NCI-H2171 treated with DMSO at 0.1 percent for 48 hours (cell line): ENCODE measurements around the gene MRPL14.

Experiments
- DNase-seq: peaks from one replicate; lab custom pipeline; 2025; lab: John Stamatoyannopoulos, UW

The MRPL14 gene

DNA sequence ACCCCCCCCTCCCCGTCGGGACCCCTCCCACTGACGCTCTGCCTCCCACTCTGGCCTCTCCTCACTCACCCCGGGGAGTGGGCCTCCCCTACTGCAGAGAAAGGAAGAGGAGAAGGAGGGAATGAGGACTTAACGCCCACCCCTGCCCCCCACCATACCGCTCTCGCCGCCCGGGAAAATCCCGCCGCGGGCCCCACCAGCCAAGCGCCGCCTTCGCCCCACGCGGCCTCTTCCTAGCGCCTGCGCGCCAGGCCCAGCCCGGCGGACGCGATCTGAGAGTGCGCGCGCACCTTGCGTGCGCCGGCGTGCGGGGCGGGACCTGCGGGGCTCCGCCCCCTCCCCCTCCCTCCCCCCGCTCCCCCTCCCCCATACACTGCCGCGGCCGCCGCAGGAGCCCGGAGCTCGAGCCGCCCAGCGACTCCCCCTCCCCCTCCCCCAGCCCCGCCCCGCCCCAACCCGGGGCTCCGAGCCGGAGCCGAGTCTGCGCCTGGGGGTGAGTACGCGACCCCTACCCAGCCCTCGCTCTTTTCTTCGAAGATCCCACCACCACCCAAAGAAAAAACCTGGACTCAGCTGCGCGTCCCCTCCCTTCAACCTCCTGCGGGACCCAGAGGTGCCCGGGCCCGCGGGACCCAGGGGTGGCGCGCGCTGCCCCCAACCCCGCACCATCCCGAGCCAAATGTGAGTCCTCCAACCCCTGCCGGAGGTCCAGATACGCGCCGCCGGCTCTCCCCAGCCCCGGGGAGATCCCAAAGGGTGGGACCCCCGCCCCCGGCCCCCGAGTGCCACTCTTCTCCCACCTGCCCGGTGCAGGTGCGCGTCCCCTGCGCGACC lies at the start of gene MRPL14, which contains the start of gene TMEM63B:
TSS of gene MRPL14 (minus strand) at position 267 of the 834 bp plus-strand sequence. CDS start 10,841 bp downstream, outside the sequence.
TSS of gene TMEM63B (plus strand) at position 369 of the 834 bp plus-strand sequence. CDS start 7,031 bp downstream, outside the sequence.
- DNase-seq, result peak; percentile 80

DNA sequence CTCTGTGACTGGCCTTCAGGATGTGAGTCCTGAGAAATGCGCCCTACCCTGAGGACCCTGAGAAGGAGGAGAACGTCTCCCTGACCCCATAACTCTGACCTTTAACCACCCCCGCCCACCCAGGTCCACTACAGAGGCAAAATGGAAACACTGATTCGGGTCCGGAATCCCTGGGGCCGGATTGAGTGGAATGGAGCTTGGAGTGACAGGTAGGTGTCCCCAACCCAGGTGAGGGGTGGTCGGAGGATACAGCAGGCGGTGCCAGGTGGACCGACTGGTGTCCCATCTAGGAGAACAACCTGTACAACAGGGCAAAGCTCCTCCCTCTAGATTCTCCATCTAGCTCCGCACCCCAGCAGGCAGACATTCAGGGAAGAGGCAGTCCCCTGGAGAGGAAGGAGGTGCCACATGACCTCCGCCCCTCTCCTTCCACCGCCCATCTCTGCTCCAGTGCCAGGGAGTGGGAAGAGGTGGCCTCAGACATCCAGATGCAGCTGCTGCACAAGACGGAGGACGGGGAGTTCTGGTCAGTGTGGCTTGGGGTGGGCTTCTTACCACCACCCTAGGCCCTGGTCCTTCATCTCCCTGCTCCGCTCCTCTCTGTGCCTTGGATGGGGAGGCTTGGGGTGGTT lies 49.0 kb upstream of the MRPL14 start:
- no peak for DNase-seq

GRCh38 chr6:44172731-44173500 lies 45.7 kb upstream of the MRPL14 start:
- peak; percentile 27 for DNase-seq

GRCh38 chr6:44171899-44172546 lies 44.8 kb upstream of the MRPL14 start:
- DNase-seq, result no peak

- no peak for DNase-seq
Measured at GRCh38 chr6:44169886-44170570, 42.8 kb upstream of the MRPL14 start.

DNA sequence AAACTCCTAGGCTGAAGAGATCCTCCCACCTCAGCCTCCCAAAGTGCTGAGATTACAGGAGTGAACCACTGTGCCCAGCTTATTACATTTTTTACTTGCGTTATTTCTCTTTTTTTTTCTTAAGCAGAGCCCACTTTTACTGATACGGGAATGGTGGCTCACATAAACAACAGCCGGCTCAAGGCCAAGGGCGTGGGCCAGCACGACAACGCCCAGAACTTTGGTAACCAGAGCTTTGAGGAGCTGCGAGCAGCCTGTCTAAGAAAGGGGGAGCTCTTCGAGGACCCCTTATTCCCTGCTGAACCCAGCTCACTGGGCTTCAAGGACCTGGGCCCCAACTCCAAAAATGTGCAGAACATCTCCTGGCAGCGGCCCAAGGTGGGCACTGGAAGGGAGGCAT lies 41.9 kb upstream of the MRPL14 start:
- DNase-seq, result no peak

GRCh38 chr6:44167567-44167966 lies 40.3 kb upstream of the MRPL14 start:
- DNase-seq, result peak; percentile 34

DNA sequence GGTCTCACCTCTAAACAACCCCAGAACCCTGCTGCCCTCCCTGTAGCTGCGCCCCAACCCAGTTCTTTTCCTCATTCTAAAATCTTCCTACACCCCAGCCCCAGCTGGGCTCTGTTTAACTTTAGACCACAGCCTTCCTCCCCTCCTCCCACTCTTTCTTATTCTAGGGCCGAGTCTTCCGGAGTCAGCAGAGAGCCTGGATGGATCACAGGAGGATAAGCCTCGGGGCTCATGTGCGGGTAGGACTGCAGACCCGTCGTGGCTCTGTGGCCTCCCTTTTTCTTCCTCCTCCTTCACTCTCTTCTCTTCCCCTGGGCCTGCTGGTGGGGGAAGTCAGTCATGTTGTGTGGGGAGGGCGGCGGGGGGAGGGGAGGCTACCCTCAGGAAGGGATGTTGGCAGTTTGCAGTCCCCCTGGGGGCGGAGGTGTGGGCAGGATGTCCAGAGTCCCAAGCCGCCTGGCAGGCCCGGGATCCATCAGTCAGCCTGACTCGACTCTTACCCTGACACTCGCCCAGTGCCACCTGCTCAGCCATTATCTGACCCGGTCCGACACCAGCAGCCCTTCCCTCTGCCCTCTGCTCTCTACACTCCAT lies 39.4 kb upstream of the MRPL14 start:
- DNase-seq, result no peak

DNA sequence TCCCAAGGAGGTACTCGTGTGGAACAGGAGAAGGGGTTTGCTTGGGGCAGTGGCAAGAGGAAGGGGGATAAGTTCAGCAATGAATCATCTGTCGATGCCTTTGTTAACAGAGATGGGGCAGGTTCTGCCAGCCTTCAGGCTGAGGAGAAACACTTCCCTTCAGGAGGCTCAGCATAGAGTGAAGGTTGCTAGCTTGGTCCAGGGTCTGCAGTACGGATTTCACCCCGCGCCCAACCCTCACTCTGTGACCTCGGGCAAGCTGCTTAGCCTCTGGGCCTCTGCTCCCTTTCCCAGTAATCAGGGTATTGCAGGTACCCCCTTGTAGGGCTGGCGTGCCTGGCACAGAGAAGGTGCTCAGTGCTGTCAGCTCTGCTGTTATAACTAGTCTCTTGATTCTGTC lies 38.9 kb upstream of the MRPL14 start:
- DNase-seq, result no peak

DNA sequence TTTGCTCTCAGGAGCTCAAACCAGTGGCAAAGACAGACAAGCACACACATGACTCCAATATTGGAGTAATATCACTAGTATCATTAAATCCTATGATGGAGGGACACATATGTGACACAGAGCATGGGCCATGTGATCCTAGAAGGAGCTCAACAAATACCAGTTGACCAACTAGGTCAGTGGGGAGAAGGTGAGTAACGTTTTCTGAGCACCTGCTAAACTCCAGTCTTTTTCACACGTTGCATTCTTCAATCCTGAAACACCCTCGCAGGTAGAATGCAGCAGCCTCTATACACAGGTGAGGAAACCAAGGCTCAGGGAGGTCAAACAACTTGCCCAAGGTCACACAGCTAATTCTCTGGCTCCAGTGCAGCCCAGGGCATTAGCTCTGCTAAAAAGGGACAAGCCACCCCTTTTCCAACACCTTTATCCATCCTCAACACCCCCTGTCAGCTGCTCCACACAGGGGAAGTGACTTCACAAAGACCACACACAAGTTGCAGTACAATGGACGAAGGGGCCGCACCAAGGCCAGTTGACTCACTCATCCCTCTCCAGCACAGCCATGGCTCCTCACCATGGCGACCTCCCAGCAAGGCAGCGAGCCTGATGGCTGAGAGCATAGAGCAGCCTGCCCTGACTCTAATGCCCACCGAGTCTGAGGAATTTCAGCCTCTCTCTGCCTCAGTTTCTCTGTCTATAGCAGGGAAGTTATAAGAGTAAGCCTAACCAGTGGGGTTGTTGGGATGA lies 35.8 kb upstream of the MRPL14 start:
- no peak for DNase-seq

DNA sequence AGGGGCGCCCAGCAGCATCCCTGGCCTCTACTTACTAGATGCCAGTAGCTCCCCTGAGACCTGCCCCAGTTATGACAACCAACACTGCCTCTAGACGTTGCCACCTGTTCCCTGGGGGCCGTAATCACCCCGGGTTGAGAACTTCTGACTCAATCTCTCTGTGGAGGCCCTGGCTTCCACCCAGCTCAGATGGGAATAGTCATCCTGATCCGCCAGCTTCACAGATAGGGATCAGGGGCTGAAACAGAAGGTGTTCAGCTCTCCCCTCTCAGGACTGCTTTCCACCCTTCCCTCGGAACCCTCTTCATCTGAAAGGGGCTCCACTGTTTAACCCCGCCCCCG lies 34.7 kb upstream of the MRPL14 start:
- DNase-seq, result peak; percentile 51

DNA sequence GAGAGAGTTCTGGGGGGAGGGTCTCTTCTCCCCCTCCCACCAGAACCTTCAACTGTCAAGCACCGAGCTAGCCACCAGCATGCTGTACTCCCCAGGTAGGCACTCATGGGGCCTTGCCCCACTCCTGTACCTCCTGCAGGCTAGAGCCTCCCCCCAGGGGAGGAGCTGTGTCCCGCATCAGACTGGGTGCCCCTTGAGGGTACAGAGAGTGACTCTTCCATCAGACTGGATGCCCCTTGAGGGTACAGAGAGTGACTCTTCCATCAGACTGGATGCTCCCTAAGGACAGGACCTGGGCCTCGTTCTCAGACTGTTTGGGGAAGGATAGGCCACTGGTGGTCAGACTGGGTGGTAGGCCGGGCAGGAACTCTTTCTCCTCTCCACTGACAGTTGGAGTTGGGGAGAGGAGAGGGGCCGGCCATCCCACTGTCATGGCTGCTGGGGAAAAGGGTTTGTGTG lies 31.5 kb upstream of the MRPL14 start, which contains the start of gene CAPN11:
TSS of gene CAPN11 (plus strand) at position 51 of the 459 bp plus-strand sequence. CDS start at position 80, 29 bp downstream.
- DNase-seq, result no peak

- no peak for DNase-seq
Measured at GRCh38 chr6:44157152-44157521, 29.9 kb upstream of the MRPL14 start.

GRCh38 chr6:44156494-44157151 lies 29.4 kb upstream of the MRPL14 start:
- DNase-seq, result no peak

DNA sequence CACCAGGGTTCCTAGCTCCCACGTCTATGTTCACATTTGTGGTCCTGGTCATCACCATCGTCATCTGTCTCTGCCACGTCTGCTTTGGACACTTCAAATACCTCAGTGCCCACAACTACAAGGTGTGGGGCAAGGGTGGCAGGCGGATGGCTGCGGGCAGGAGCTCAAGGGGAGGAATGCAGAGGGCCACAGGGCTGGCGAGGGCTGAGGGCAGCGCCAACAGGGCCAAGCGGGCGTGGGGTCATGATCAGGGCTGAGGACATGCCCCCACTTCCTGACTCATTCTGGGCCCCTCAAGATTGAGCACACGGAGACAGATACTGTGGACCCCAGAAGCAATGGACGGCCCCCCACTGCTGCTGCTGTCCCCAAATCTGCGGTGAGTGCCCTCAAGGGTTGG lies 26.8 kb upstream of the MRPL14 start:
- no peak for DNase-seq

DNA sequence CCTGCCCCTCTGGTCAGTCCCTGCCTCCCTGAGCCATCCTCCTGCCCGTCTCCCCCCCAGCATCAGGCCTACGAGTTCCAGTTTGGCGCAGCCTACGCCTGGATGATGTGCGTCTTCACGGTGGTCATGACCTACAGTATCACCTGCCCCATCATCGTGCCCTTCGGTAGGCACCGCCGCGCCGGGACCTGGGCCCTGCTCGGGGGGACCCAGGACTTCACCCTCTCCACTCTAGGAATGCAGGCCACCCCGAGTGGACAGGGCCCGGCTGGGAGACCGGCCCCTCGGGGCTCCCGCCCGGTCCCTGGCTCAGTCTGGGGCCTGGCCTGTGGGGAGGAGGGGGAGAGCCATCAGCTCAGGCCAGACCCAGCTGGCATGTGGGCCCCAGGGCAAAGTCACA lies 25.3 kb upstream of the MRPL14 start:
- DNase-seq, result no peak

- no peak for DNase-seq
Measured at GRCh38 chr6:44152109-44152461, 24.8 kb upstream of the MRPL14 start.

DNA sequence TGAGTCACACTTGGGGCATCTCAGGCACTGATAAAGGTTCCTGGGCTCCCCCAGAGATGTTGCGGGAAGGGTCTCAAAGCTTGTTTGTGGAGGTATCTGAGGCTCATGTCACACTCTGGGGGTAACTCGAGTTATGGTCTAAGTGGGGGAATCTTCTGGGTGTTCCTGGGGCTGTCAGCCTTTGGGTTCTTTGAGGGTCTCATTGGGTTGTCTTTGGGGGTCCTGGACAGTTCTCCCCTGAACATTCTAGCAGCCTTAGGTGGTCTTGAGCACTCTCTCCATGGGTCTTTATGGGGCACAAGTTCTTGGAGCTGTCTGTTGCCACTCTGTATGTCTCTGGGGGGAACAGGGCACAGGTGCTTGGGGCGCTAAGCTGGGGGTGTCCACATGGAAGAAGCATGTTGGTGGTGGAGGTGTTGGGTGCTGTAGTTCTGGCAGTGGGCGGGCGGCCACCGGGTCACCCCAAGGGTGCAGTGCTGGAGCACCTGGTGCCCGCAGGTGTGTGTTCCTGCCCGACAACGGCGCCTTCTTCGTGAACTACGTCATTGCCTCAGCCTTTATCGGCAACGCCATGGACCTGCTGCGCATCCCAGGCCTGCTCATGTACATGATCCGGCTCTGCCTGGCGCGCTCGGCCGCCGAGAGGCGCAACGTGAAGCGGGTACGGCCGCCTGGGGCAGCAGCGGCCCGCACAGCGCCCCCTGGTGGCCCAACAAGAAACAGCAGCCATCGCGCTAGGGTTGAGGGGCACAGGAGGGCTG lies 24.3 kb upstream of the MRPL14 start:
- DNase-seq, result no peak

DNA sequence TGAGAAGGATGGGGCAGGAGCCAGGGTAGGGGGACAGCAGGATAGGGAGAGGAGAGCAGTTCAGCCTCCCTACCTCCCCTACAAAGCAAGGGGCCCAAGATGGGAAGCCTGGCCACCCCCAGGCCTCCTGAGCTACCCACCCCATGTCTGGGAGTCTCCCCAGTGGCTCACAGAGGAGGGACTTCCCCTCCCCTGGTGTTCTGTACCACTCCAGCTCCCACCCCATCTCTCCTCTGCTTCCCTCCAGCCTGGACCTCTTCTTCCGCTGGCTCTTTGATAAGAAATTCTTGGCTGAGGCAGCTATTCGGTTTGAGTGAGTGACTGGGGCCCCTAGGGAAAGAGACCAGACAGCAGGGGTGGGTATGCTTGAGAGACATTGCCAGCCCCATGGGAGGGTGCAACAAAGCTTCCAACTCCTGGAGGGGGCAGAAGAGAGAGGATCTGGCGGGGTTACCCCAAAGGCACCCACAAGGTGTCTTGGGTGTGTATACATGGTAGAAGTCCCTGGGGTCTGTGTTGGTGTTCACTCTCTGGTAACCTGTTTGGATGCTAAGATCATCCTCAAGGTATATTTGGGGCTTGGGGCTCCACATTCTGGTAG lies 23.2 kb upstream of the MRPL14 start:
- no peak for DNase-seq
